ENCODE measurements around the gene MECR. TPM values are rescaled to one million over a fixed set of nuclear protein-coding genes. Genes with fewer than 3 reads are reported as not detected.

MECR gene
- total RNA-seq, 1 experiment from 2014 or later: 42.9 TPM

Other genes starting within 250 kb of the MECR start
- 11.3 TPM for gene TMEM200B, start 107.0 kb downstream of the MECR start, total RNA-seq (2021; ENCODE audit: unreplicated experiment)
- 69.0 TPM for gene SRSF4, start 49.0 kb downstream of the MECR start, total RNA-seq (2021; ENCODE audit: unreplicated experiment)
- gene PTPRU, start 5.6 kb upstream of the MECR start, total RNA-seq (2021; ENCODE audit: unreplicated experiment): 40.7 TPM